GM10248 (cell line): ENCODE data around the gene PHYKPL.
"Not testable (repeated sequence)": the region's sequence is repeated elsewhere in the genome, so short reads cannot be mapped to it uniquely, and the experiment has no call there.

ENCODE experiments used
- CTCF ChIA-PET: fragments of 300-600 bp; sonication (Branson Sonifier 250); formaldehyde crosslinking; extraction: SDS; loops from one replicate; lab custom pipeline; 2021; ENCODE audit warnings: antibody characterized with exemption; lab: Yijun Ruan, JAX
- POLR2A ChIA-PET: fragments of 350-650 bp; sonication (Branson Sonifier 250); formaldehyde crosslinking; extraction: SDS; loops from one replicate; lab custom pipeline; 2020; ENCODE audit warnings: antibody characterized with exemption; lab: Yijun Ruan, JAX
- DNase-seq: peaks from one replicate; pipeline ENCODE4 v3.0.0; 2012; ENCODE audit errors: extremely low spot score
- TF ChIP-seq, protein P1 (sequence below): IDR thresholded peaks from 2 replicates; pipeline ENCODE4 v1.5.1; 2012; ENCODE audit warnings: mild to moderate bottlenecking, low read depth; ENCODE audit errors: extremely low read depth, missing control alignments, control extremely low read depth

Gene PHYKPL

DNA sequence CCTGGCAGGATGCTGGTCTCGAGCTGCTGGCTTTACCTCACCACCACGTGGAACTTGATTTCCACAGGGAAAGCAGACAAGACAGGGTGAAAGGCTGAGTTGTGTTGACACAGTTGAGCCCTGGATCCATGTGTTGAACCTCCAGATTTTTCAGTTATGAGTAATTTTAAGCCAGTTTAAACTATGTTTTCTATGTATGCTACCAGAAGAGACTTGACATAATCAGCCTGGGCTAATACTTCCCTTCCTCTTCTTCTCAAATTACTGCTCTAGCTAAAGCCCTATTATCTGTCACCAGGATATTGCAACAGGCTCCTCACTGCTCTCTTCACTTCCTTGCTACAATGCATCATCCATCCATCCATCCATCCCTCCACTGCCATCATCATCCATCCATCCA is 12.0 kb upstream of the PHYKPL start:
- POLR2A ChIA-PET = no interaction called here
- TF ChIP-seq, protein P1, sequence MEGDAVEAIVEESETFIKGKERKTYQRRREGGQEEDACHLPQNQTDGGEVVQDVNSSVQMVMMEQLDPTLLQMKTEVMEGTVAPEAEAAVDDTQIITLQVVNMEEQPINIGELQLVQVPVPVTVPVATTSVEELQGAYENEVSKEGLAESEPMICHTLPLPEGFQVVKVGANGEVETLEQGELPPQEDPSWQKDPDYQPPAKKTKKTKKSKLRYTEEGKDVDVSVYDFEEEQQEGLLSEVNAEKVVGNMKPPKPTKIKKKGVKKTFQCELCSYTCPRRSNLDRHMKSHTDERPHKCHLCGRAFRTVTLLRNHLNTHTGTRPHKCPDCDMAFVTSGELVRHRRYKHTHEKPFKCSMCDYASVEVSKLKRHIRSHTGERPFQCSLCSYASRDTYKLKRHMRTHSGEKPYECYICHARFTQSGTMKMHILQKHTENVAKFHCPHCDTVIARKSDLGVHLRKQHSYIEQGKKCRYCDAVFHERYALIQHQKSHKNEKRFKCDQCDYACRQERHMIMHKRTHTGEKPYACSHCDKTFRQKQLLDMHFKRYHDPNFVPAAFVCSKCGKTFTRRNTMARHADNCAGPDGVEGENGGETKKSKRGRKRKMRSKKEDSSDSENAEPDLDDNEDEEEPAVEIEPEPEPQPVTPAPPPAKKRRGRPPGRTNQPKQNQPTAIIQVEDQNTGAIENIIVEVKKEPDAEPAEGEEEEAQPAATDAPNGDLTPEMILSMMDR = no peak
- CTCF ChIA-PET = interaction anchor here (1.0 to 1.8 kb wide), 2 partner anchors 10 to 36 kb away, joined by 4 read pairs; no protein-coding TSS in a partner anchor
- no peak for DNase-seq

DNA sequence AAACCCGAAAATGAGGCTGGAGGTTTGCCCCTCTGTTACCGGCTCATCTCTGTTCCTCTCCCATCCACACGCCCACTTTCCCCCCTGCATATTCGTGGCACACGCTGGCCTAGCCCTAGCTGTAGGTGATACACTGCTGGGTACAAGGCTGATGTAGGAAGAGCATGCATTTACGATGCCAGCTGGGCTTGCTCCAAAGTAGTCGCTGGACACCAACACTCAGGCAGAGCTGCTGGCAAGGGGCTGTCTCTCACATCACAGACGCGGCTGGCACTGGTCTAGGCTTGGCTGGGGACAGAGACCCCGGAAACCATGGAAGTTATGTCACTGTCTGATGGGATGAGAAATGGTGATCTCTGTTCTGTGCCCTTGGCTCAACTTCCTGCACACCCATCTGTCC is 9.8 kb upstream of the PHYKPL start:
- ChIA-PET POLR2A (no interaction called here), CTCF (no interaction called here)
- no peak for DNase-seq
- TF ChIP-seq, protein P1 = no peak

DNA sequence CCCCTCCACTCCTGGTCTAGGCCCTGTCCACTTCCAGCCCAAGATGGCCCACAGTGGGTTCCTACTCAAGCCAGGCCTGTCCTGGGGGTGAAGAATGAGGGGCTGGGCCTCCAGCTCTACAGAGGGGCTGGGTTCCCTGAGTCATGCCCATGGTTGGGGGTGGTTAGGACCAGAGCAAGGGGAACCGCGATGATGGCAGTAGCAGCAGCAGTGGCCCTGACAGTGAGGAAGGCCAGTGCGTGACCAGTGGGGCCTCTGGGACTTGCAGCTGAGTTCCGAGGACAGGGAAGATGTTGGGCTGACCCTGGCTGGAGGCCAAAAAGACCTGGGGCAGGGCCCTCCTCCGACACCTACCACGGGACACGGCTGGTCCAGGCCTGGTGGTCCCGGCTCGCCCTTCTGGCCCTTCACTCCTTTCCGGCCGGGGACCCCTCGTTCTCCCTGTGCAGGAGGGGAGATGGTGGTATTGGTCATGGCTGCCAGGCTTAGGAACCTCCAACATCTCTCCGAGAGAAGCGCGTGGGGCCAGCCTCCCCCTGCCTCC is 9.2 kb upstream of the PHYKPL start:
- POLR2A ChIA-PET = interaction anchor here (0.9 kb wide), 1 partner anchor 10 kb away, joined by 3 read pairs; no protein-coding TSS in a partner anchor

DNA sequence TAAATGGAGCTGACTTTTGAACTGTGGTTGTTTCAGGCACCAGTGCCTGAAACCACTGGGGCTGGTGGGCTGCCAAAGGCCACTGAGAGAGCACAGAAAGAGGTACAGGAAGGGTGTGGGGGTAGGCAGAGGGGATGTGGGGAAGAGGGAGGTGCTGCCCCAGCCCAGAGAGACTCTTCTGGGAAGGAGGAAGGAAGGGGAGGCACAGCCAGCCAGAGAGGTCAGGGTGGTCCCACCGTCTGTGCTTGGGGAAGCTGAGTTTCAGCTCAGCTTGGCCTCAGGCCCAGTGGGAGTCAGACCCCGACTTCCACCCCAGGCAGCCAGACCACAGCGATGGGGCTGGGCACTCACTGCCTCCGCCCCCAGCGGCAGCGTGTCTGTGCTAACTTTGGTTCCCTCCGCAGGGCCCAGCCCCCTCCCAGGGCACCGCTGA is 8.6 kb upstream of the PHYKPL start:
- ChIA-PET CTCF (interaction anchor here (1.2 kb wide), 1 partner anchor 11 kb away, joined by 3 read pairs; no protein-coding TSS in a partner anchor), POLR2A (interaction anchor here (0.6 to 0.9 kb wide), 2 partner anchors 10 to 369 kb away, joined by 3 to 5 read pairs; no protein-coding TSS in a partner anchor)
- TF ChIP-seq, protein P1 = no peak
- no peak for DNase-seq

More for the DNA sequence above, 9.2 kb upstream of the PHYKPL start:
- TF ChIP-seq, protein P1 = no peak
- CTCF ChIA-PET = no interaction called here
- no peak for DNase-seq

DNA sequence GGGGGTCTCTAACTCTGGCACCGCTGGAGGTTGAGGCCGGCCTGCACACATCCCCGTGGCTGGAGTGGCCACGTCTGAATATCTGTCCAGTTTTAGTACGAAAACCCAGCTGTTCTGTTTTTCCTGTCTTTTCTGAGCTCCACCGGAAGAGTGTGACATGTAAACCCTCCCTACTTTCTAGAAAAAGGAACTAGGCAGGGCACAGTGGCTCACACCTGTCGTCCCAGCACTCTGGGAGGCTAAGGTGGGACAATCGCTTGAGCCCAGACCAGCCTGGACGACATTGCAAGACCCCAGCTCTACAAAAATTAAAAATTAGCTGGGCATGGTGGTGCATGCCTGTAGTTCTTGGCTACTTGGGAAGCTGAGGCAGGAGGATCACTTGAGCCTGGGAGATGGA is 8.2 kb upstream of the PHYKPL start:
- TF ChIP-seq, protein P1 = no peak
- CTCF ChIA-PET = interaction anchor here (1.2 kb wide), 1 partner anchor 10 kb away, joined by 3 read pairs; no protein-coding TSS in a partner anchor
- no peak for DNase-seq
- POLR2A ChIA-PET = interaction anchor here (0.6 to 0.9 kb wide), 2 partner anchors 9 to 369 kb away, joined by 3 to 5 read pairs; no protein-coding TSS in a partner anchor

DNA sequence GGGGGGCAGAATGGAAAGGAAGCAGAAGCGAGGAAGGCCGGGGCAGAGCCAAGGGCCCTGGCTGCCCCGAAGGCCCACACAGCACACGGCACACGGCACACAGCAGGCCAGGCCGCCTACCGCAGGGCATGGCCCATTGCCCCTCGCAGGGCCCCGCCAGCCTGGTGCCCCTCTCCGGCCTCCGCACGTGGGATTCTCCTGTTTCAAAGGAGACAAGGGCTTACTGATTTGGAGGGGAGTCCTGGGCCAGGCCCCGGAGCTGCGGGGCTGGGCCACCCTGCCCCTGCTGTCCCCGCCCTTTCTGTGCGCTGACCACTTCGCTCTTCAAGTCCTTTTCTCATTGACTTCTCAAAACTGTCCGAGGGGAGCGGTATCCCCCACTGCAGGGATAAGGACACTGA is 7.7 kb upstream of the PHYKPL start:
- DNase-seq = no peak
- CTCF ChIA-PET = interaction anchor here (1.2 kb wide), 1 partner anchor 10 kb away, joined by 3 read pairs; no protein-coding TSS in a partner anchor
- TF ChIP-seq, protein P1 = no peak
- POLR2A ChIA-PET = no interaction called here

DNA sequence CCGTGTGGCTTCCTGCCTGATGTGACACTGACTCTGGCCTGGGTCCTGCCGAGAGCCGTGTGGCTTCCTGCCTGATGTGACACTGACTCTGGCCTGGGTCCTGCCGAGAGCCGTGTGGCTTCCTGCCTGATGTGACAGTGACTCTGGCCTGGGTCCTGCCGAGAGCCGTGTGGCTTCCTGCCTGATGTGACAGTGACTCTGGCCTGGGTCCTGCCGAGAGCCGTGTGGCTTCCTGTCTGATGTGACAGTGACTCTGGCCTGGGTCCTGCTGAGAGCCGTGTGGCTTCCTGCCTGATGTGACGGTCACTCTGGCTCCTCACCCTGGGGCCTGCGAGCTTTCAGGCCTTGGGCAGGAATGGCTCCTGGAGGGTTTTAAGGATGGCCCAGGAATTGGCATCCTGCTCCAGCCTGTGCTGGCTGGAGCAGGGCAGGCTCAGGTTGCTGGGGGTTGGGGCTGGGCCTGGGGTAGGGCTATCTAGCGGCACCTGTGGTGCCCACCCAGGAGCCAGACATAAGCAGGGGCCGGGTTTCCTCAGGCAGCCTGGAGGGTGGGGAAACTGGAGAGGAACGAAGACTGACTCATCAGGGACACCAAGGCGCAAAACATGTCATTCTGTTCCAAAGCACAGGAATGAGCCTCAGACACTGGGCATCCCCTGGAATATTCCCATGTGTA is 7.2 kb upstream of the PHYKPL start:
- DNase-seq, POLR2A ChIA-PET: not testable (repeated sequence)
- CTCF ChIA-PET = interaction anchor here (1.0 kb wide), 1 partner anchor 12 kb away, joined by 3 read pairs; no protein-coding TSS in a partner anchor
